HG03025 (cell line): ENCODE results near the gene ZNRF2.

ENCODE experiments used
- ATAC-seq: cut with Tn5 transposase; IDR thresholded peaks from one replicate; pipeline ENCODE4 v1.9.1; 2021; ENCODE audit warnings: mild to moderate bottlenecking, moderate library complexity; ENCODE audit not compliant: unreplicated experiment, low FRiP score

Gene ZNRF2

DNA sequence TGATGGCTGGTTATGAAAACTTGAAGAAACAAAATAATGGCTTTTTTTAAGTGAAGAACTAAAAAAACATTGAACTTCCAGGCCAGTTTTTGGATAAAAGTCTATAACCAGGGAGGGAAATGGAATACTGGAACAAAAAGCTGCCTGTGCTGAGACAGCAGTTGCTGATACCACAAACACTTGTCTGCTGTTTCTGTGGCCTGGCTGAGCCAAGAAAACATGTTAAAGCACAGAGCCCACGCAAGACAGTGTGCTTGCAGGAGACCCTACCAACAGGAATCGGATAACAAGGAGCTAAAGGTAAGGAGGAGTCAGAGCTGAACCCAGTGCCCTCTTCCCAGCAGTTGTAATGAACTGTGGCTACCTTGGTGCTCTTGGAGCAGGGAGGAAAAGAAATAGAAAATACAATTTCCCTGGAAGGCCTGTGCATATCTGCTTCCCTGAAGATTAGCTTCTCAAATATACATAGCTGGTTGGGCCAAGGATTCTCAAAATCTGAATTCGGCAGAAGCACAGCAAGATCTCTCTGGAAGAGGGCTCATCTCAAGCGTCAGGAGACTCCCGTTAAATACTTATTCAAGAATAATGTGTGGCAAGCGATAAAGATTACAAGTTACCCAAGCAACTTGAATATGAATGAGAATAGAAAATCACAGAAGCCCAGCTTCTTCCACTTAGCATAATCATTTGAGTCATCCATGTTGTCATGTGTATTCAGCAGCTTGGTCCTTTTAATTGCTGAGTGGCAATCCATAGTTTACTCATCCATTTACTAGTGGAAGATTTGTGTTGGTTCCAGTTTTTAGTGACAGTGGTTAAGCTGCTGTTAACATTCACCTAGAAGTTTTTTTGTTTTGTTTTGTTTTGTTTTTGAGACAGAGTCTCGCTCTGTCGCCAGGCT, 106.6 kb downstream of the ZNRF2 start:
- no peak for ATAC-seq

DNA sequence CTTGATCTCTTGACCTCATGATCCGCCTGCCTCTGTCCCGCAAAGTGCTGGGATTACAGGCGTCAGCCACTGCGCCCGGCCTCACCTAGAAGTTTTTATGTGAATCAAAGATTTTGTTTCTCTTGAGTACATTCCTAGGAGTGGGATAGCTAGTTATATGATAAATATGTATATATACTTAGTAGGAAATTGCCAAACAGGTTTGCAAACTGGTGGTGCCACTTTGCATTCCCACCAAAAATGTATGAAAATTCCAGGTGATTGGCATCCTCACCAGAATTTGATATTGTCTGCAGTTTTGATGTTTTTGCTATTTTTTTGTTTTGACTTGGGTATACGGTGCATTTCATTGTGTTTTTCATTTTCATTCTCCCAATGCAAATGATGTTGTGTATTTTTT, 107.4 kb downstream of the ZNRF2 start:
- ATAC-seq: no peak

- no peak for ATAC-seq
Observed at GRCh38 chr7:30395676-30396075, 111.3 kb downstream of the ZNRF2 start.

GRCh38 chr7:30396389-30396788, 112.0 kb downstream of the ZNRF2 start:
- ATAC-seq: no peak

DNA sequence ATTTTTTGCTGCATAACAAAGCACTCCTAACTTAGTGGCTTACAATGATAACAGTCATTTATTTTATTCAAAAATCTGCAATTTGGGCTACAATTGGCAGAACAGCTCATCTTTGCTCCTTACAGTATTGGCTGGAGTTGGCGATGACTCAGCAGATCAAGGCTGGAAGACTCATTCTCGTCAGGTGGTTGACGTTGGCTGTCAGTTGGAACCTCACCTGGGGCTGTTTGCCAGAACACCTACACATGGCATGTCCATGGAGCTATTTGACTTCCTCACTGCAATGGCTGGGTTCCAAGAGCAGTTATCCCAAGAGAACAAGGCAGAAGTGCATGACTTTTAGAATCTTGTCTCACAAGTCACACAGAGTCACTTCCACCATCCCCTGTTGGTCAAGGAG, 119.1 kb downstream of the ZNRF2 start:
- no peak for ATAC-seq

- ATAC-seq: no peak
Observed at GRCh38 chr7:30405179-30405578, 120.8 kb downstream of the ZNRF2 start.

- no peak for ATAC-seq
Observed at GRCh38 chr7:30406664-30407425, 122.4 kb downstream of the ZNRF2 start.

- no peak for ATAC-seq
Observed at GRCh38 chr7:30411173-30411572, 126.8 kb downstream of the ZNRF2 start.

GRCh38 chr7:30411897-30412296, 127.5 kb downstream of the ZNRF2 start:
- no peak for ATAC-seq

DNA sequence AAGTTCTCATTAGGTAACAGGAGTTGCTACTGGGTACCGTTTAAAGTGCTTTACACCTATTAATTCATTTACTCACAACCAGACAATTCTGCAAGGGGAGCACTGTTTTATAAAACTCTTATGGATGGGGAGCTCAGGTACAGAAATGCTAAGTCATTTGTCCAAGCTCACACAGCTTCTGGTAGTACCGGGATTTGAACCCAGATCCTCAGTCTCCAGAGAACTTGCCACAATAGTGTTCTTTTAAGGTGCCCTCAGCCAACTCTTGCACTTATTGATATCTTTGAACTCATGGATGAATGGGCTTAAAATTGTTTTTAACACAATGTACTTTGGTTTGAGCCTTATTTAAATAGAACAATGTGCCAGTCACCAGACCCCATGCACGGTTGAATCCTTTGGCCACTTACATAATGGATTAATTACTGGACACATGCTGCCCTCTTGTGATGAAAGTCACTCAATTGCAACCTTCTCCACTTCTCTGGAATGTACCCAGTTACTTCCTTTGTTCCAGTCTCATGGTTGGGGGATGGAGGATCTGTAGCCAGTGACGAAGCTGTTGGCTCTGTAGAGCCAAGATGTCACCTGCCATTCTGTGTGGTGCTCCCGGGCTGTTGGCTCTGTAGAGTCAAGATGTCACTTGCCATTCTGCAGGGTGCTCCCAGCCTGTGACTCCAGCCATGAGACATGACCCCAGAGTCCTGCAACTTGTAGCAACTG, 128.5 kb downstream of the ZNRF2 start:
- ATAC-seq: no peak

DNA sequence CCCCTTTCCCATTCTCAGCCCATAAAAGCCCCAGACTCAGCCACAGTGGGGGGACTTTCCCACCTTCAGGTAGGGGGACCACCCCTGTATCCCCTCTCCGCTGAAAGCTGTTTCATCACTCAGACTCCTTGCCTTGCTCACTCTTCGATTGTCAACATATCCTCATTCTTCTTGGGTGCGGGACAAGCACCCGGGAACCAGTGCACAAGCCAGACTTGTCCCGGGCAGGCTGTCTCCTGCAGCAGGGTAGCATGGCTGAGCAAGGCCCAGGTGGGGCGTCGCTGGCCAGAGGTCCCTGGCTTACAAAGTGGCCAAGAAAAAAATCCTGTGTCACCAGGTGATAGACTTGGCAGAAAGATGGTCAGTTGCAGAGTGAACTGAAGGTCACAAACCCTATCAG, 129.5 kb downstream of the ZNRF2 start:
- no peak for ATAC-seq
